Endothelial cell of umbilical vein (primary cell): Measurements from ENCODE around the gene SLC37A1. TPM values are rescaled to one million over a fixed set of nuclear protein-coding genes. Genes with fewer than 3 reads are reported as not detected.

Experiments used
- BruUV-seq: library from RNA; stranded (reverse); fragments of 400-500 nt; replicated peaks from 2 replicates; lab custom pipeline; 2021; lab: Mats Ljungman, UMichigan
- CTCF ChIA-PET: fragments of 300-600, 350-600 bp; sonication (Branson Sonifier 250); formaldehyde crosslinking; loops from one replicate; lab custom pipeline; 2021; ENCODE audit warnings: antibody characterized with exemption, inconsistent platforms; lab: Charles Lee
- POLR2A ChIA-PET: fragments of 300-600, 350-600 bp; sonication (Branson Sonifier 250); formaldehyde crosslinking; loops from one replicate; lab custom pipeline; 2021; ENCODE audit warnings: antibody characterized with exemption, inconsistent platforms; lab: Charles Lee
- DNase-seq: peaks from one replicate; pipeline ENCODE4 v3.0.0-alpha.2; 2011; ENCODE audit warnings: low read depth, low spot score
- FAIRE-seq: peaks from 2 replicates; lab custom pipeline; 2011; peaks lifted over from hg19 to GRCh38; lab: Jason Lieb, UNC
- H2AFZ ChIP-seq: 2 replicates; pipeline ENCODE4 v1.6.0; 2012; ENCODE audit warnings: low read depth, low read length, control low read depth, inconsistent platforms
- H3K27ac ChIP-seq: 2 replicates; pipeline ENCODE4 v1.5.1; 2011; ENCODE audit warnings: low read depth, mild to moderate bottlenecking, control low read depth, low read length, moderate library complexity; ENCODE audit not compliant: insufficient read depth
- H3K27me3 ChIP-seq, 2 experiments: 2 replicates each; pipeline versions ENCODE4 v1.6.0 to v1.6.1; 2011; ENCODE audit warnings: low read length in 2 of 2, mixed read lengths in 1 of 2; ENCODE audit not compliant: control insufficient read depth in 2 of 2, insufficient read depth in 2 of 2
- H3K36me3 ChIP-seq, 2 experiments: 2 replicates in 1 of 2; 3 replicates in 1 of 2; pipeline ENCODE4 v1.5.1; 2011; ENCODE audit warnings: low read length in 2 of 2, mild to moderate bottlenecking in 1 of 2, moderate library complexity in 1 of 2; ENCODE audit not compliant: control insufficient read depth in 2 of 2, insufficient read depth in 2 of 2; ENCODE audit errors: extremely low read depth in 1 of 2
- H3K4me1 ChIP-seq: 3 replicates; pipeline ENCODE4 v1.5.1; 2011; ENCODE audit warnings: mild to moderate bottlenecking, low read length; ENCODE audit not compliant: control insufficient read depth, insufficient read depth; ENCODE audit errors: extremely low read depth
- H3K4me2 ChIP-seq: 2 replicates; pipeline ENCODE4 v1.6.1; 2011; ENCODE audit warnings: low read length, control low read depth, mixed read lengths; ENCODE audit not compliant: insufficient read depth
- H3K4me3 ChIP-seq, 3 experiments: fragments of 200-600 bp in 1 of 3; sonication (generic), shearing (Covaris generic) in 1 of 3; replicated peaks in 1 of 3; 2 replicates each; pipeline ENCODE4 v1.5.1; 2011 to 2016; ENCODE audit warnings: control low read depth in 3 of 3, low read length in 3 of 3, mild to moderate bottlenecking in 2 of 3, inconsistent platforms in 1 of 3, low read depth in 1 of 3, moderate library complexity in 1 of 3; ENCODE audit not compliant: insufficient read depth in 1 of 3
- H3K79me2 ChIP-seq: 2 replicates; pipeline ENCODE4 v1.6.0; 2012; ENCODE audit warnings: low read length, inconsistent platforms; ENCODE audit not compliant: control insufficient read depth, insufficient read depth
- H3K9ac ChIP-seq: replicated peaks from 2 replicates; pipeline ENCODE3; 2011; ENCODE audit warnings: low read length, control low read depth; ENCODE audit not compliant: insufficient read depth; ENCODE audit errors: extremely low read depth
- H3K9me1 ChIP-seq: replicated peaks from 3 replicates; pipeline ENCODE4 v1.6.0; 2011; ENCODE audit warnings: mild to moderate bottlenecking, low read length; ENCODE audit not compliant: control insufficient read depth, insufficient read depth; ENCODE audit errors: extremely low read depth
- H3K9me3 ChIP-seq: replicated peaks from 2 replicates; pipeline ENCODE4 v1.5.1; 2012; ENCODE audit warnings: low read length, inconsistent platforms; ENCODE audit not compliant: control insufficient read depth, insufficient read depth
- H4K20me1 ChIP-seq: replicated peaks from 2 replicates; pipeline ENCODE3; 2011; ENCODE audit warnings: mild to moderate bottlenecking, low read length; ENCODE audit not compliant: control insufficient read depth, insufficient read depth; ENCODE audit errors: extremely low read depth
- CTCF ChIP-seq, 2 donors: IDR thresholded peaks; 1 replicate in 1 of 2; 2 replicates in 1 of 2; pipeline ENCODE4 v1.5.1; 2011; ENCODE audit warnings: low read length in 2 of 2, mild to moderate bottlenecking in 2 of 2, moderate library complexity in 2 of 2, control low read depth in 1 of 2, inconsistent platforms in 1 of 2, low read depth in 1 of 2; ENCODE audit not compliant: insufficient read depth in 1 of 2; ENCODE audit errors: extremely low read depth in 1 of 2
- EZH2 ChIP-seq: IDR thresholded peaks from 2 replicates; pipeline ENCODE4 v1.6.1; 2012; ENCODE audit warnings: borderline replicate concordance, low read depth, mild to moderate bottlenecking, moderate library complexity, low read length, inconsistent platforms; ENCODE audit not compliant: severe bottlenecking
- FOS ChIP-seq: IDR thresholded peaks from 2 replicates; pipeline ENCODE4 v1.6.1; 2011; ENCODE audit warnings: mild to moderate bottlenecking, low read length, moderate library complexity, borderline replicate concordance; ENCODE audit not compliant: insufficient read depth
- GATA2 ChIP-seq: IDR thresholded peaks from 2 replicates; pipeline ENCODE4 v1.7.0; 2011; ENCODE audit warnings: low read depth, mild to moderate bottlenecking, moderate library complexity, mixed read lengths, low read length; ENCODE audit not compliant: insufficient read length, insufficient read depth
- JUN ChIP-seq: IDR thresholded peaks from 2 replicates; pipeline ENCODE4 v1.6.1; 2011; ENCODE audit warnings: borderline replicate concordance, low read depth; ENCODE audit not compliant: insufficient read length, insufficient read depth
- MYC ChIP-seq: IDR thresholded peaks from one replicate; pipeline ENCODE4 v1.6.1; 2011; ENCODE audit warnings: mild to moderate bottlenecking, low read depth, low read length
- POLR2A ChIP-seq: IDR thresholded peaks from 2 replicates; pipeline ENCODE4 v1.6.1; 2012; ENCODE audit warnings: low read depth, mild to moderate bottlenecking, control low read depth, low read length
- POLR2AphosphoS5 ChIP-seq: IDR thresholded peaks from 2 replicates; pipeline ENCODE4 v1.6.1; 2012; ENCODE audit warnings: low read depth, mild to moderate bottlenecking, control low read depth, low read length, moderate library complexity; ENCODE audit not compliant: insufficient read depth
- dilution Hi-C: fragments of 300-500 bp; cut with MboI; formaldehyde crosslinking; loops from one replicate; pipeline ENCODE4 v1.15.0; 2019; ENCODE audit warnings: low sequenced_read_pairs; ENCODE audit not compliant: extremely low pct_ligation_motif_present
- intact Hi-C: fragments of 100-400 bp; cut with micrococcal nuclease; formaldehyde crosslinking; loops from one replicate; pipeline ENCODE4 v1.10.0; 2022
- polyA plus RNA-seq, 4 experiments: library from polyadenylated mRNA; depleted of rRNA in 3 of 4; stranded (reverse) in 3 of 4; unstranded in 1 of 4; fragments of >200 nt; gene quantifications; 2 replicates each; pipeline versions ENCODE4 v1.2.1 to v1.2.3, GENCODE V29; 2011 to 2012; ENCODE audit warnings: missing spikeins in 1 of 4
- total RNA-seq: library from RNA; stranded (reverse); gene quantifications from 2 replicates; pipeline ENCODE4 v1.2.3, GENCODE V29; 2021
- TF ChIP-seq, protein P1 (sequence below): IDR thresholded peaks from 2 replicates; pipeline ENCODE4 v1.6.1; 2011; ENCODE audit not compliant: insufficient read depth, insufficient read length

SLC37A1 gene
- total and polyA plus RNA-seq, 2 donors (not counting 3 experiments of a cell fraction or from before 2014, with no cell fraction given) = 4.7 to 7.6 TPM

DNA sequence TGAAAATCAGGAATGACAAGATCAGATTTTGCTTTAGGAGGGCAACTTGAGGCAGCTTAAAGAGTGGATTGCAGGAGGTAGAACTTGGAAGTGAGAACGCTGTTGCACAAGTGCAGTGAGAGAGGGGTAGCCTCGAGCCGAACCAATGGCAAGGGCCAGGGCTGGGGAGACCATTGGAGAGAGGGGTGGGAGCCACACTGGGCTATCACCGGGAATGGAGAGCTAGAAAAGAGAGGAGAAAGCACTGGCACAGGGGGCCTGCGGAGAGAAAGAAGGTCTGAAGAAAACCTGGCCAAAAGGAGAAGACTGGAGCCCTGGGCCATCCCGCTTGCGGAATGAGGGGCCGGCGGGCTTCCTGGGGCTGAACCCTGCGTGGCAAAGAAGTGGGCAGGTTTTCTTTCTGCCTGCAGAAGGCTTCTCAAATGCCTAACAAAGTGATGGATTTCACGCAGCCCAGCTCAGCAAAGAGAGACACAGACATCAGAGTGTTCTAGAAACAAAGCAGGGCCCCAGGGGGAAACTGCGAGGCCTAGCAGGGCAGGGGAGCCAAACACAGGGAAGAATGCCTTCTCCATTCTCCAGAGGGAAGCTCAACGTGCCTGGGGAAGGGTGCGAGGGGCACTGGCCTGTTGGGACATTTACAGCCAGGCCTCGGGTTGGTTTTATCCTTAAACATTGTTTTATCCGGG is 1.2 kb upstream of the SLC37A1 start:
- DNase-seq (no peak), FAIRE-seq (no peak)
- TF ChIP-seq EZH2 = no peak
- TF ChIP-seq MYC = no peak
- no peak for TF ChIP-seq POLR2A
- Histone ChIP-seq H3K79me2 (no peaks in the 10 kb centered on the region), H3K9me3 (no peaks in the 10 kb centered on the region), H3K4me3 (no peak overlapping the region), H3K4me1 (peaks cover 5% of the 10 kb centered on the region), H3K27me3 (no peaks in the 10 kb centered on the region), H3K27ac (no peak overlapping the region), H3K36me3 (no peaks in the 10 kb centered on the region), H2AFZ (no peak overlapping the region), H4K20me1 (no peaks in the 10 kb centered on the region), H3K9ac (no peak overlapping the region), H3K4me2 (no peak overlapping the region), H3K9me1 (no peaks in the 10 kb centered on the region)
- ChIA-PET POLR2A (no interaction called here), CTCF (no interaction called here)
- dilution Hi-C loops (no loop called here), intact Hi-C loops (no loop called here)
- no TSS peak for BruUV-seq

DNA sequence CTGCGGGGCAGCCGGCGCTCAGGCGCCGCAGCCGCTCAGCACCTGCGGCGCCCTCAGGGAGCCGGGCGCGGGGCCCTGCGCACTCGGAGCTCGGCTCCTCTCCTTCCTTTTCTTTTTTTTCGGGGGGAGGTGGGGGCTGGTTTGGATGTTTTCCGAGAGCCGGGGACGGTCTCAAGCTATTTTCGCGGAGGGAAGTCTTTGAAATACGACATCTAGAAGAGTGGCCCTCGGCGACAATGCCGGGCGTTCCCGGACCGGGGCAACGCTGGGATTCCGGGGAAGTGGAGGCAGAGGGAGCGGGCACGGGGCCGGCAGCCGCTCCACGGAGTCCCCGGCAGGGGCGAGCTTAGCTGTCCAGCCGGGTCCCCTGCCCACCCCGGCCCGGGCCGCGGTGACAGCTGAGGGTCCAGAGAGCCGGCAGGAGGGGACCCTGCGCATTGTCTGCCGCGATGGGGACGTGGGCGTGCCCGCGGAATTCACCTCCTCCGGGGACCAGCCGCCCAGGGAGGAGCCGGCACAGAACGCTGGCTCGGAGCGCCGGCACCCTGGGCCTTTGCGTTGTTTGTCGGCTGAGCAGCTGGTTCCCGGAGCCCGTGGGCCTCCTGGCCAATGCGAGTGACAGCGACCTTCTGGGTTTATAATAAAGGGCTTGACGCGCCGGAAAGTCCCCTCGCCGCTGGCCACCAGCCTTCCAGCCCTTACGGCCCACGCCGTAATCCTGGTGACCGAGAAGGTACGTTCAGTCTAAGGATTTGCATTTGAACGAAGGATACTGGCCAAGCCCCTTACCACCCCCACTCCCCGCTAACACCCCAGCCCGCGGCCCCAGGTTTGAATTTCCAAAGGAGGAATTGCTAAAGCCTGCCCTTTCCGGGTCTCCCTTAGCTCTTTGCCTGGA is 582 bp downstream of the SLC37A1 start:
- Histone ChIP-seq H3K79me2 (no peaks in the 10 kb centered on the region), H3K9ac (peak overlapping the region; percentile 49), H3K27me3 (no peaks in the 10 kb centered on the region), H2AFZ (peak overlapping the region; percentile 95), H3K36me3 (no peaks in the 10 kb centered on the region), H3K4me2 (peak overlapping the region; percentile 76), H4K20me1 (no peaks in the 10 kb centered on the region), H3K9me1 (no peaks in the 10 kb centered on the region), H3K9me3 (no peaks in the 10 kb centered on the region), H3K4me1 (peaks cover 5% of the 10 kb centered on the region), H3K27ac (peak overlapping the region; percentile 4), H3K4me3 (peak overlapping the region; percentile 64 to 92 (median 66))
- peak; percentile 73 for FAIRE-seq
- DNase-seq = peak; percentile 22
- TF ChIP-seq, protein P1, sequence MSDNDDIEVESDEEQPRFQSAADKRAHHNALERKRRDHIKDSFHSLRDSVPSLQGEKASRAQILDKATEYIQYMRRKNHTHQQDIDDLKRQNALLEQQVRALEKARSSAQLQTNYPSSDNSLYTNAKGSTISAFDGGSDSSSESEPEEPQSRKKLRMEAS = no peak
- TF ChIP-seq FOS = no peak
- no peak for TF ChIP-seq CTCF (IDR thresholded peaks at IDR 0.05; ENCODE audit: extremely low read depth in 1 of 2, insufficient read depth in 1 of 2, low read depth in 1 of 2, low read length in 2 of 2)
- no peak for TF ChIP-seq GATA2
- no peak for TF ChIP-seq JUN
- TF ChIP-seq EZH2 = no peak
- TF ChIP-seq POLR2AphosphoS5 = no peak
- no peak for TF ChIP-seq MYC
- no peak for TF ChIP-seq POLR2A
- no TSS peak for BruUV-seq
- CTCF ChIA-PET = interaction anchor here (1.0 to 1.4 kb wide), 3 partner anchors 10 to 176 kb away, joined by 3 read pairs; no protein-coding TSS in a partner anchor
- POLR2A ChIA-PET = no interaction called here
- intact Hi-C loops = no loop called here
- dilution Hi-C loops = no loop called here
